Measurements from ENCODE around the gene KISS1. TPM values are rescaled to one million over a fixed set of nuclear protein-coding genes. Genes with fewer than 3 reads are reported as not detected.

Gene KISS1
- total and polyA plus RNA-seq, 2 donors: 0.90 to 4.3 TPM

GRCh38 chr1:204199579-204199978 is 3.3 kb upstream of the KISS1 start:
- peaks cover 0 to 18% of the 10 kb centered on the region in 2 donors for H3K4me1 ChIP-seq (ENCODE audit: control insufficient read depth in 2 of 2, insufficient read depth in 2 of 2, low read length in 2 of 2)
- H3K27me3 ChIP-seq (ENCODE audit: control insufficient read depth in 2 of 2, insufficient read depth in 1 of 2, low read length in 1 of 2): peaks cover 3 to 27% of the 10 kb centered on the region in 2 donors
- no peak for DNase-seq (ENCODE audit: low read depth in 6 of 9, low spot score in 9 of 9)
- no peak overlapping the region for H3K27ac ChIP-seq (ENCODE audit: low read depth in 1 of 2, low read length in 1 of 2)
- WGBS: 96% methylated on average over 9 of the region's 9 CpGs
- peaks cover 0 to 3% of the 10 kb centered on the region in 2 donors for H3K9me3 ChIP-seq (ENCODE audit: control insufficient read depth in 2 of 2, insufficient read depth in 1 of 2, low read length in 1 of 2)
- H3K4me3 ChIP-seq (ENCODE audit: low read length in 2 of 2): no peak overlapping the region
- H3K36me3 ChIP-seq (ENCODE audit: control insufficient read depth in 2 of 2, insufficient read depth in 2 of 2, low read length in 1 of 2): no peaks in the 10 kb centered on the region

- no peak overlapping the region for H3K4me3 ChIP-seq (ENCODE audit: low read length in 2 of 2)
- no peaks in the 10 kb centered on the region for H3K36me3 ChIP-seq (ENCODE audit: control insufficient read depth in 2 of 2, insufficient read depth in 2 of 2, low read length in 1 of 2)
- H3K27ac ChIP-seq (ENCODE audit: low read depth in 1 of 2, low read length in 1 of 2): no peak overlapping the region
- peaks cover 3 to 24% of the 10 kb centered on the region in 2 donors for H3K27me3 ChIP-seq (ENCODE audit: control insufficient read depth in 2 of 2, insufficient read depth in 1 of 2, low read length in 1 of 2)
- WGBS: 86% methylated on average over 18 of the region's 18 CpGs
- peak in 1 of 9 donors; percentile 39 for DNase-seq (ENCODE audit: low read depth in 6 of 9, low spot score in 9 of 9)
- H3K9me3 ChIP-seq (ENCODE audit: control insufficient read depth in 2 of 2, insufficient read depth in 1 of 2, low read length in 1 of 2): peaks cover 0 to 3% of the 10 kb centered on the region in 2 donors
- H3K4me1 ChIP-seq (ENCODE audit: control insufficient read depth in 2 of 2, insufficient read depth in 2 of 2, low read length in 2 of 2): peaks cover 0 to 27% of the 10 kb centered on the region in 2 donors
Observed at GRCh38 chr1:204198348-204199340, 2.4 kb upstream of the KISS1 start.

DNA sequence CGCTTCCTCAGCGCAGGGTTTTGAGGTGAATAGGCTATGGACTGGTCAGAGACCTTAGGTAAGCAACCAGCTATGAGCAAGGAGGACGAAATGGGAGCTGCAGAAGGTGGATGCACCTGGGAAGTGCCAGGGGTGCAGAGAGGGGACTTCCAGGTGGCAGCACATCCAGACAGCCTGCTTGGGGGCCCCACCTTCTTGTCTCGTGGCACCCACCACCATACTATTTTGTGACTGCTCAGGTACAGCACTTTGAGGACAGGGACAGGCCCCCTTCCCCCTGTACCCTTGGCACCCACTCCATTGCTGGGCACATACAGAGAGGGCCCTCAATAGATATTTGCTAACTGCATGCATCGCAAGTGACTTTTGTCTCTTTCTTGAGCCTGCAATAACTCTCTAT is 777 bp upstream of the KISS1 start:
- Histone ChIP-seq H3K4me1 (ENCODE audit: control insufficient read depth in 2 of 2, insufficient read depth in 2 of 2, low read length in 2 of 2) (peaks cover 0 to 36% of the 10 kb centered on the region in 2 donors), H3K4me3 (ENCODE audit: low read length in 2 of 2) (no peak overlapping the region), H3K36me3 (ENCODE audit: control insufficient read depth in 2 of 2, insufficient read depth in 2 of 2, low read length in 1 of 2) (no peaks in the 10 kb centered on the region), H3K27ac (ENCODE audit: low read depth in 1 of 2, low read length in 1 of 2) (no peak overlapping the region), H3K27me3 (ENCODE audit: control insufficient read depth in 2 of 2, insufficient read depth in 1 of 2, low read length in 1 of 2) (peaks cover 0 to 10% of the 10 kb centered on the region in 2 donors), H3K9me3 (ENCODE audit: control insufficient read depth in 2 of 2, insufficient read depth in 1 of 2, low read length in 1 of 2) (no peaks in the 10 kb centered on the region)
- WGBS: 86% methylated on average over 5 of the region's 5 CpGs
- DNase-seq (ENCODE audit: low read depth in 6 of 9, low spot score in 9 of 9): no peak

DNA sequence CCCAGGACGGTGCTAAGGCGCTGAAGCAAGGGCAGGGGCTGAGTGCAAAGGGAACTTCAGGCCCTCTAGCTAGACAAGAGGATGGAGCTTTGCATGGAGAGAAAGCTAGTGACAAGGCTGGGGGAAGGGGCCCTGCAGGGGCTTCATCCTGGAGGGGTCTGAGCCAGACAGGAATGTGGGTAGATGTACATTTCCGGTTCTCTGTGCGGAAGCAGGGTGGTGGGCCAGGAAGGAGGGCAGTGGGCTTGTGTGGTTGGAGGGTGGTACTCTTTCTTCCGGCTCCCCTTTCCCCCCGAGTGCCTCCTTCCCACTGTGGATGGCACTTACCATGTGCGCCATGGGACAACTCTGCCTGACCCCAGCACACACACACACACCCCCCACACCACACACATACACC is 1.5 kb downstream of the KISS1 start:
- H3K4me3 ChIP-seq (ENCODE audit: low read length in 2 of 2): no peak overlapping the region
- peak in 1 of 9 donors; percentile 43 for DNase-seq (ENCODE audit: low read depth in 6 of 9, low spot score in 9 of 9)
- no peaks in the 10 kb centered on the region for H3K36me3 ChIP-seq (ENCODE audit: control insufficient read depth in 2 of 2, insufficient read depth in 2 of 2, low read length in 1 of 2)
- H3K27ac ChIP-seq (ENCODE audit: low read depth in 1 of 2, low read length in 1 of 2): no peak overlapping the region
- peaks cover 0 to 12% of the 10 kb centered on the region in 2 donors for H3K27me3 ChIP-seq (ENCODE audit: control insufficient read depth in 2 of 2, insufficient read depth in 1 of 2, low read length in 1 of 2)
- H3K4me1 ChIP-seq (ENCODE audit: control insufficient read depth in 2 of 2, insufficient read depth in 2 of 2, low read length in 2 of 2): peaks cover 11 to 57% of the 10 kb centered on the region in 2 donors
- peaks cover 0 to 5% of the 10 kb centered on the region in 2 donors for H3K9me3 ChIP-seq (ENCODE audit: control insufficient read depth in 2 of 2, insufficient read depth in 1 of 2, low read length in 1 of 2)
- 34% methylated on average over 7 of the region's 7 CpGs for WGBS

GRCh38 chr1:204194080-204194479 is 2.2 kb downstream of the KISS1 start:
- 93% methylated on average over 2 of the region's 2 CpGs for WGBS
- no peak overlapping the region for H3K27ac ChIP-seq (ENCODE audit: low read depth in 1 of 2, low read length in 1 of 2)
- peaks cover 0 to 12% of the 10 kb centered on the region in 2 donors for H3K27me3 ChIP-seq (ENCODE audit: control insufficient read depth in 2 of 2, insufficient read depth in 1 of 2, low read length in 1 of 2)
- H3K4me1 ChIP-seq (ENCODE audit: control insufficient read depth in 2 of 2, insufficient read depth in 2 of 2, low read length in 2 of 2): peaks cover 11 to 62% of the 10 kb centered on the region in 2 donors
- H3K36me3 ChIP-seq (ENCODE audit: control insufficient read depth in 2 of 2, insufficient read depth in 2 of 2, low read length in 1 of 2): no peaks in the 10 kb centered on the region
- DNase-seq (ENCODE audit: low read depth in 6 of 9, low spot score in 9 of 9): no peak
- peaks cover 0 to 5% of the 10 kb centered on the region in 2 donors for H3K9me3 ChIP-seq (ENCODE audit: control insufficient read depth in 2 of 2, insufficient read depth in 1 of 2, low read length in 1 of 2)
- H3K4me3 ChIP-seq (ENCODE audit: low read length in 2 of 2): no peak overlapping the region

DNA sequence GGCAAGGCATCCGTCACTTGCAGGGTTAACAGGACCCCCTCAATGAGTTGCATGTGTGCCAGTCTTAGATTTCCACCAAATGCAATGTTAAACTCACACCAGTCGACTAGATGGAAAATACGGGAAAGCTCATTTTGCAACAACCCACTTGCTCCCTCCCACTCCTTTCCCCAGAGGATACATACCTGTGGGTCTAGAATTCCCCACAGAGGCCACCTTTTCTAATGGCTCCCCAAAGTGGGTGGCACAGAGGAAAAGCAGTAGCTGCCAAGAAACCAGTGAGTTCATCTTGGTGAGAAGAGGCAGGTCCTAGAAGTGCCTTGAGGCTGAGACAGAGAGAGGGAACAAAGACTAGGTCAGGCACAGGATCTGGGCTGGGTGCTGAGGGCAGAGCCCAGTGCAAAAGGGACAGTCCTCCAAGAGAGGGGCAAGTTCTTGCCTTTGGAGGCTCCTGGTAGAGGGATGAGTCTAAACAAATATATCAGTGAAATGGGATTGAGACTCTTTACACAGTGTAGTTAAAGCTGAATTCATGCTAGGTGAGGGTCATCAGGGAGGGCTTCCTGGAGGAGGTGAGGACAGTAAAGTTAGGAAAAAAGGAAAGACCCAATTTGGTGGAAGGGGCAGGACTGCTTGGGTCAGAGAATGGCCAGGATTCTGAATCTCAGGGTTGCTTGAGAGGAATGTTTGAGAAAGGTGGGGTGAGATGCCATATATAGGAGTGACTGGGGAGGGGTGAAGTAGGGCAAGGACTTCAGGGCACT is 3.5 kb downstream of the KISS1 start:
- no peak for DNase-seq (ENCODE audit: low read depth in 6 of 9, low spot score in 9 of 9)
- Histone ChIP-seq H3K27me3 (ENCODE audit: control insufficient read depth in 2 of 2, insufficient read depth in 1 of 2, low read length in 1 of 2) (peaks cover 0 to 14% of the 10 kb centered on the region in 2 donors), H3K36me3 (ENCODE audit: control insufficient read depth in 2 of 2, insufficient read depth in 2 of 2, low read length in 1 of 2) (no peaks in the 10 kb centered on the region), H3K4me3 (ENCODE audit: low read length in 2 of 2) (no peak overlapping the region), H3K4me1 (ENCODE audit: control insufficient read depth in 2 of 2, insufficient read depth in 2 of 2, low read length in 2 of 2) (peaks cover 11 to 65% of the 10 kb centered on the region in 2 donors), H3K27ac (ENCODE audit: low read depth in 1 of 2, low read length in 1 of 2) (no peak overlapping the region), H3K9me3 (ENCODE audit: control insufficient read depth in 2 of 2, insufficient read depth in 1 of 2, low read length in 1 of 2) (peaks cover 0 to 8% of the 10 kb centered on the region in 2 donors)
- 88% methylated on average over 3 of the region's 3 CpGs for WGBS

DNA sequence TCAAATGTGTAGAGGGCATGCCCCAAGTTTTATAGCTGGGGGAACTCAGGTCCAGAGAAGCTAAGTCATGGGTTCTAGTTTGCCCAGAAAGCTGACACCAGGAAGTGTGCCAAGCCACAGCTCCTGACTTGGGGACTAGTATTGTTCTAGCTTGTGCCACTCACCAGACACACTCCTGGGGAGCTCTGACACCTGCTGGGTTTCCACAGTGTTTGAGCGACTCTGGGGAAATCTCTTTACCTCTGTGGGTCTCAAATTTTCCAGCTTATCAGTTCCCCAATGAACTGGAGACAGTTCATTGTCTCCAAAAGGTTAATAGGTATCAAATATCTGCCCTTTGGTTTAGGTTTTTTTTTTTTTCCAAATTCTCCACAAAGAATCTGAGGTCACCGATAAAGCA is 4.2 kb downstream of the KISS1 start:
- Histone ChIP-seq H3K9me3 (ENCODE audit: control insufficient read depth in 2 of 2, insufficient read depth in 1 of 2, low read length in 1 of 2) (peaks cover 0 to 8% of the 10 kb centered on the region in 2 donors), H3K36me3 (ENCODE audit: control insufficient read depth in 2 of 2, insufficient read depth in 2 of 2, low read length in 1 of 2) (no peaks in the 10 kb centered on the region), H3K27ac (ENCODE audit: low read depth in 1 of 2, low read length in 1 of 2) (no peak overlapping the region), H3K27me3 (ENCODE audit: control insufficient read depth in 2 of 2, insufficient read depth in 1 of 2, low read length in 1 of 2) (peaks cover 0 to 11% of the 10 kb centered on the region in 2 donors), H3K4me1 (ENCODE audit: control insufficient read depth in 2 of 2, insufficient read depth in 2 of 2, low read length in 2 of 2) (peaks cover 11 to 65% of the 10 kb centered on the region in 2 donors), H3K4me3 (ENCODE audit: low read length in 2 of 2) (no peak overlapping the region)
- no peak for DNase-seq (ENCODE audit: low read depth in 6 of 9, low spot score in 9 of 9)
- 100% methylated on average over 2 of the region's 2 CpGs for WGBS

GRCh38 chr1:204191456-204191855 is 4.8 kb downstream of the KISS1 start:
- 95% methylated on average over 7 of the region's 7 CpGs for WGBS
- H3K9me3 ChIP-seq (ENCODE audit: control insufficient read depth in 2 of 2, insufficient read depth in 1 of 2, low read length in 1 of 2): peaks cover 0 to 8% of the 10 kb centered on the region in 2 donors
- DNase-seq (ENCODE audit: low read depth in 6 of 9, low spot score in 9 of 9): no peak
- H3K27me3 ChIP-seq (ENCODE audit: control insufficient read depth in 2 of 2, insufficient read depth in 1 of 2, low read length in 1 of 2): peaks cover 0 to 6% of the 10 kb centered on the region in 2 donors
- no peak overlapping the region for H3K27ac ChIP-seq (ENCODE audit: low read depth in 1 of 2, low read length in 1 of 2)
- H3K36me3 ChIP-seq (ENCODE audit: control insufficient read depth in 2 of 2, insufficient read depth in 2 of 2, low read length in 1 of 2): no peaks in the 10 kb centered on the region
- H3K4me1 ChIP-seq (ENCODE audit: control insufficient read depth in 2 of 2, insufficient read depth in 2 of 2, low read length in 2 of 2): peaks cover 11 to 62% of the 10 kb centered on the region in 2 donors
- no peak overlapping the region for H3K4me3 ChIP-seq (ENCODE audit: low read length in 2 of 2)

Measured in thymus (tissue), 11 donors.